Kidney tubule cell (primary cell): Measurements from ENCODE around the gene DMBX1.

Experiments
- DNase-seq: peaks from one replicate; pipeline ENCODE4 v3.0.0-alpha.2; 2018; ENCODE audit warnings: low spot score

Gene DMBX1

DNA sequence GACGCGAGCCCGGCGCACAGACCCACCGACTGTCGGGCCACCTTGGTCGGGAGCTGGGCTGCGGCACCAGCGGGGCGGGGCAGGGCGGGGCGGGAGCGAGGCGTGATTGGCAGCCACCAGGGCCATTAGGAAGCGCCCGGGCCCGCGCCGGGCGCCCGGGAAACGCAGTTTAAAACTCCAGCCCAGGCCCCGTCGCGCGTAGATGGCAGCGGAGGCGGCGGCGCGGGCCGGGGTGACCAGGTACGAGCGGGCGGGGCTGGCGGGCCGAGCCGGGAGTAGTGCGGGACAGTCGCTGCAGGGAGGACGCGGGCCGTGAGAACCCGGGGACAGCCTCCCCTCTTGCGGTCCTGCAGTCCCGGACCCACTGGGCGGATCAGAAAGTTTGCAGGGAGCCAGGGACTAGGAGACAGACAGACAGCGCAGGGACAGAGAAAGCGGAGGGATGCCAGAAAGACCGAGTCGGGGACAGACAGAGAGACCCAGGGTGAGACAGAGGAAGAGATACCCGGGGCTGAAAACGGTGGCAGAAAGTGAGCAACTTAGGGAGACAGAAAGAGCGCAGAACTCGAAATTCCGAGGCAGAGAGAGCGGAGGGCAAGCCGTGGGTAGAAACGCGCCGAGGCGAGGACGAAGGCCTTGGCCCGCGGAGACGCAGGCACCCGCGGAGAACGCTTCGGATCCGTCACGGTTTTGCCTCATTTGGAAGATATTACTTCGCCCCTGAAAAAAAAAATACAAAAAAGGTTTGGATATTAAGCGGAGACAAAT is at the start of gene DMBX1:
DMBX1 (plus strand) TSS at position 199 of the 768 bp plus-strand sequence. CDS start 17,175 bp downstream, outside the sequence.
- peak; percentile 30 for DNase-seq

DNA sequence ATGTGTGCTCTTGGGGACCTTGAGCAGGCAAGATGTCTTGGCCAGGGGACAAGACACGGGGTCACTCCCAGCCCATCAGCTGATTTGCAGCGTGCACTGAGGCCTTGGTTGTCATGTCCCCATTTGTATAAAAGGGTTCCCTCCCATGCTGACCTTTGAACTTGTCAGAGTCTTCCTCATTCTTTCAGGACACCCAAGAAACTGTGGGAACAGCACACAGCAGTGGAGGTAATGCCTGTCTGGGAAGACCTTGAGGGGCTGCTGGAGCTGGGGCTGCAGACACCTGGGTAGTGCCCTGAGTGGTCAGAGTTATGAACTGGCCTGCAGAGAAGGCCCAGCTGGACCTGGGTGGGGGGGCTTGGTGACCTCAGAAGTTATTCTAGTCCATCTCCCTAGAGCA is 49.2 kb upstream of the DMBX1 start:
- no peak for DNase-seq

DNA sequence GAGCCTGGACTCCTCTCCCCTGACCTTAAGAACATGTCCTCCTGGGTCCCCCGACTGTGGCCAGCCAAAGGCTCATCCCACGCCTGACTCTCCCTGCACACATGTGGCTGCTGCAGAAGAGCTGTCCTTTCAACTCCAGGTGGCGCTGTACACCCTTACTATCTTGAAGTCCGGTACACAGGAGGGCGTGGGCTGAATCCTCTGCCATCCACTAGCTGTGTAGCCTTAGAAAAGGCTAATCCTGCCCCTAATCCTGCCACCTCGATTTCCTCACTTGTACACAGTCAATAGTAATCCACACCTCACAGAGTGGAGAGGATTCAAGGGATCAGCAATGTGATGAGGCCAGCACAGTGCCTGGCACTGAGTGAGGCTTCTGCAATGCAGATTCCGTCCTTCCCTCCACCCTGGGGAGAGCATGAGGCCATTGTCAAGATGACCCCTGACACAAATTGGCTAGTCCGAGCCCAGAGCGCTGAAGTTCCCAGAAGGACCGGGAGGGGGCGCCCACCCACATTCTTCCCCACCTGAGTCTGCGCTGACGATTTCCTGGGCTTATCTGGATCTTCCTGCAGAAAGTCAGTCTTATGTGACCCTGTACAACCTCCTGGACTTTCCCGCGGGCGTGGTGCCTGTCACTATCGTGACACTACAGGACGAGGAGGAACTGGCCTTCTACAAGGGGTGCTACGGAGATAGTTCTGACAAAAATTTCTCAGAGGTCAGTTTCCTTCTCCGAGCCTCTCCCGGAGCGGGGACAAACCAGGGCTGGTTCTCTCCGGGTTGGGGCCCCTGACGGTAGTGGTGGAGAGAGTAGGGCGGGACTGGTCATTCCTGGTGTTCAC is 47.1 kb upstream of the DMBX1 start:
- DNase-seq = peak; percentile 79

DNA sequence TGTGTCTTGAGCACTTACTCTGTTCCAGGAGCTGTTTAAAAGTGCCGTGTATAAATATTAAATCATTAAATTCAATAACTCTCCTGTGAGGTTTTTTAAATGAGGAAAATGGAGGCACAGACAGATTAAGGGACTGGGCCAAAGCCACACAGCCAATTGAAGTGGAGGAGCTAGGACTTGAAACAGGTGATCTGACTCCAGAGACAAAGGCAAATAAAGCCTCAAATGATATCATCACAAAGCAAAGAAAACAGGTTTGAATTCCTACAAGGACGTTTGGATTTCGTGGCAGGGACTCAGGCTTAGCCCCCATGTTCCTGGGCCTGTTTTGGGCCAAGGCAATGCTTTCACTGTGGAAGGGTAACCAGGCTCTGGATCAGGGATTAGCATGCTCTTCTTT is 45.2 kb upstream of the DMBX1 start:
- DNase-seq = no peak

DNA sequence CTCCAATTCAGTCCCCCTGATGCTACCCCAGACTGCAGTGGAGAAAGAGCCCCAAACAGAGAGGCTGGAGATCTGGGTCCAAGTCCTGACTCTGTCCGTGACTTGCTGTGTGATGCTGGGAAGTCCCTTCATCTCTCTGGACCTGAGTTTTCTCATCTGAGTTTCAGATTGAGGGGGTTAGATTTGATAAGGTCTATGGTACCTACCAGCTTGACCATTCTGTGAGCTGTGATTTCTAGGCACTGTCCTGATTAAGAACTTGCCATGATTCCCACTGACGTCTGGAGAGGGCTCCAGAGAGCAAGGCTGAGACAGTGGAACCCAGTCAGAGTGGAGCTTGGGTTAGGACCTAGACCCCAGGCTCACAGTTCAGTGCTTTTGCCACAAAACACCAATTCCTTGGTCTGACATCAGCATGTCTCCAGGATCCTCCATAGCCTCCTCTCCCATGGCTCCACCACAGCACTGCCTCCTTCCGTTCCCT is 43.8 kb upstream of the DMBX1 start:
- no peak for DNase-seq

DNA sequence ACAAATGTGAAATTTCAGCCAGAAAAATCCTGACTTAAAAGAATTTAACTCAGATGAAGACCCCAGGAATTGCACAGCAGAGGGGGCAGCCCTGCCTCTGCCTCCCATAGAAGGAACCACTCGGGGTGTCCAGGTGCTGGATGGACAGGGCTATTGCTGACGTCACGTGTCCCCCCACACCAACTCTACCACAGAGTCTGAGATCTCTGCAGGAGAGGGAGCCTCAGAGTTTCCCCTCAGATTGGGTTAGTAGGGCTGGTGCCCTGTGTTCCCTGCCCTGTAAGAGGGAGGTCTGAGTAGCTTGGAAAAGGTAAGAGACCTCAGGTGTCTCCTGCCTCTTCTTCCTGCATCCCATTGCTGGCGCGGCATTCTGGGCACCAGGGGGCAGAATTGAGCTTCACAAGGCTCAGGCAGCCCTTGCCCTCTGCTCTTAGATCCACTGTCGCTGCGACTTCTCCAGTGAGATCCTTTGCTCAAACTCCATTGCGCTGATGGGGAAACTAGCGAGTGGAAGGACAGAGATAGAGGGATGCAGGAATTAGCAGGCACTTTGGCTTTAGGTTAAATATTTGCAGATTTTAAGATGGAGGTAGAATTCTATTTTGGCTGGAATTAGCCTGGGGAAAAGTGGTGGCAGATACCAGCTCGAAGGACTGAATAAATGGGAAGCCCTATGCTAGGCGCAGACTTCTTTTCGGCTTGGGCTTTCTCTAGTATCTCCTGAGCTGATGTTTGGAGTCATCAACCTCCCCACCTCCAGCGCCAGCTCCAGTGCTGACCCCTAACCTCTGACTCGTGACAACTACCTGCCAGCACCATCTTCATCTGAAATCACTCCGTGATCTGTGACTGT is 42.8 kb upstream of the DMBX1 start:
- peak; percentile 75 for DNase-seq

DNA sequence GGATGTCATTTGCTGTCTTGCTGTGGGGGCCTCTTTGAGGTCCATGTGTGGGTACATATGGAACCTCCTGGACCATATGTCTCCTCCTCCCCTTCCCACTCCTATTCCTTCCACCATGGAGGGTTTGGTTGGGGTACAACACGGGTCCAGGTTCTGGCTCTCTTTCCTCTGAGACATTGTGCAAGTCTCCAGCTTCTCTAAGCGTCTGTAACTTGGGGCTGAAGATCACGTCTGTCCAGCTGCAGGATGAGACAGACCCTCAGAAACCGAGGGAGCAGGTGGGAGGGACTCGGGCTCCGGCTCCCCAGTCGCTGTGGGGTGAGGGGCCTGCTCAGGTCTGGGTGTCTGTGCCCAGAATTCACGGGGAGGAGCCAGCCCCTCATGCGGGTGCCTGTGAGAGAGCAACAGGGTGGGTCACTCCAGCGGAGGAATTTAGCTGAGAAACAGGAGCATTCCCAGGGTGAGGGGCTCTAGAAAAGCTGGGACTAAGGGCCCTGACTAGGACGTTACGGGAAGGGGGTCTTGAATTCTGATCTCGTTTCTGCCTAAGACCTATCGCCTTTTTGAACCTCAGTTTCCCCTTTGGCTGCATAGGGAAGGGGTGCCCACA is 42.0 kb upstream of the DMBX1 start:
- DNase-seq = no peak

DNA sequence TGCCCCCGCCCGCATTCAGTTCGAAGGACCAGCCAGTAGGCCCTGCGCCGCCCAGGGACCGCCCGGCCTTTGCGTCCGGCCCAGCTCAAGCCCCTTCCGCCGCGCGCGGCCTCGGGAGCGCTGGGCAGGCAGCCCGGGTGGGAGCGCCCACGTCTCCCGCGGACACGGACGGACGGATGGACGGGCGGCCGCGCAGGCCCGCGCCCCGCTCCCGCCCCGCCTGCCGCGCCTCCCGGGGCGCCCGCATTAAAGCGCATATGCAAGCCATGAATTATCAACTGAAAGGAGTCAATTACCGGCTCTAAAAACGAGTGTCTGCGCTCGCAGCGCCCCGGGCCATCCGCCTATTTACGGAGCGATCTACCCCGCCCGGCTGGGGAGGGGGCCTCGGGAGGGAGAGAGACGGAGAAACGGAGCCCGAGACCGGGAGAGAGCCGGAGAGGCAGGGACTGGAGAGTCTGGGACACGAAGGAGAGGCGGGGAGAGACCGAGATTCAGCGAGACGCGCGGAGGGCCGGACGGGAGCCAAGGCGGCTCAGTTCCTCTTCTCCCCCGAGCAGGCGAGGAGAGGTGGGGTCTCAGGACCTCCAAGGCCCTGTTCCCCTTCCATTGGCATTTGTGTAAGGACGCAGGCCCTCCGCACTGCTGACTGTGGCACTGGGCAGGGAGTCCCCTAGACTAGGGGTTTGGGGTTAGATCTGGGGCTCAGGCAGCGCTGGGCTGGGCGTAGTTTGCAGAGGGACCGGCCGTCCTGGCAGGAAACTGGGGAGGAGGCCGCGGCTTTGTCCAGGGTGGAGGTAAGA is 41.3 kb upstream of the DMBX1 start:
- no peak for DNase-seq

DNA sequence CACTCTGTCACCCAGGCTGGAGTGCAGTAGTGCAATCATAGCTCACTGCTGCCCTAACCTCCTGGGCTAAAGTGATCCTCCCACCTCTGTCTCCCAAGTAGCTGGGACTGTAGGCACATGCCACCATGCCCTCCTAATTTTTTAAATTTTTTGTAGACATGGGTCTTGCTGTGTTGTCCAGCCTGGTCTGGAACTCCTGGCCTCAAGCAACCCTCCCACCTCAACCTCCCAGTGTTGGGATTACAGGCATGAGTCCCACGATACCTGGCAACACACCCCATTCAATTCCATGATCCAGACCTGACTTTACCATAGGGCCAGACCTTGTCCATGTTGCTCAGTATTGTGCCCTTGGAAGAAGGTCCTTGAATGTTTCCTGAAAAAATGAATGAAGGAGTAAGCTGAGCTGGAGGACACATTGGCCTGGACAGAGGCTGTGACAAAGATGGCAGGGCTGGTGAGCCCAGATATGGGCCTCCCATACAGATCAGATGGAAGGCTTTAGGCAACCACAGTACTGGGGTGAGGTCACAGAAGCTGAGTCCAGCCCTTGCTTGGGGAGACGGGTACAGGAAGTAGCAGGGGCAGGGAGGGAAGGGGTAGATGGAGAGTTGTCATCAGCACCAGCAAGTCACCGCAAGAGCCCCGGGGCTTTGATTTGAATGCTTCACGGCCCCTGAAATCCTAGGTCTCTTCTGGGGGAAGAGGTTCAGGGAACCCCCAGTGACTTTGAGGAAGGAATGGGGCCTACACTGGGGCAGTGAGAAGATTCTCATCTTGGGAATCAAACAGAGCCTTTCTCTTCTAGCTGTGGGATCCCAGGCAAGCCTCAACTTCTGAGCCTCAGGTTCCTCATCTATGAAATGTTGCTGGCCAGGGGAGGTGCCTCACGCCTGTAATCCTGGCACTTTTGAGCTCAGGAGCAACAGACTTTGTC is 40.1 kb upstream of the DMBX1 start:
- DNase-seq = no peak

DNA sequence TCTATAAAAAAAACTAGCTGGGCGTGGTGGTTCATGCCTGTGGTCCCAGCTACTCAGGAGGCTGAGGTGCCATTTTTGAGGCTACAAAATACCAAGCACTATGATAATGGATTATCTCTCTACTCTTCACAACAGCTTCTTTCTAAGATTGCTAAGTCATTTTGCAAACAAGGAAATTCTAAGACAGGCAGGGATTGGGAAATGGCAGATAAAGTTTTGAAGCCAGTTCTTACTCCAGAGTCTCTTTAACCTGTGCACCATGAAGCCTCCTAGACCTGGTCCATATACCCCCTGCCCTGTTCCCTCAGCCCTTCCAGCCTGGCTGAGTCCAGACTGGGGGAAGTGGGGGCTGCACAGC is 39.5 kb upstream of the DMBX1 start:
- no peak for DNase-seq

DNA sequence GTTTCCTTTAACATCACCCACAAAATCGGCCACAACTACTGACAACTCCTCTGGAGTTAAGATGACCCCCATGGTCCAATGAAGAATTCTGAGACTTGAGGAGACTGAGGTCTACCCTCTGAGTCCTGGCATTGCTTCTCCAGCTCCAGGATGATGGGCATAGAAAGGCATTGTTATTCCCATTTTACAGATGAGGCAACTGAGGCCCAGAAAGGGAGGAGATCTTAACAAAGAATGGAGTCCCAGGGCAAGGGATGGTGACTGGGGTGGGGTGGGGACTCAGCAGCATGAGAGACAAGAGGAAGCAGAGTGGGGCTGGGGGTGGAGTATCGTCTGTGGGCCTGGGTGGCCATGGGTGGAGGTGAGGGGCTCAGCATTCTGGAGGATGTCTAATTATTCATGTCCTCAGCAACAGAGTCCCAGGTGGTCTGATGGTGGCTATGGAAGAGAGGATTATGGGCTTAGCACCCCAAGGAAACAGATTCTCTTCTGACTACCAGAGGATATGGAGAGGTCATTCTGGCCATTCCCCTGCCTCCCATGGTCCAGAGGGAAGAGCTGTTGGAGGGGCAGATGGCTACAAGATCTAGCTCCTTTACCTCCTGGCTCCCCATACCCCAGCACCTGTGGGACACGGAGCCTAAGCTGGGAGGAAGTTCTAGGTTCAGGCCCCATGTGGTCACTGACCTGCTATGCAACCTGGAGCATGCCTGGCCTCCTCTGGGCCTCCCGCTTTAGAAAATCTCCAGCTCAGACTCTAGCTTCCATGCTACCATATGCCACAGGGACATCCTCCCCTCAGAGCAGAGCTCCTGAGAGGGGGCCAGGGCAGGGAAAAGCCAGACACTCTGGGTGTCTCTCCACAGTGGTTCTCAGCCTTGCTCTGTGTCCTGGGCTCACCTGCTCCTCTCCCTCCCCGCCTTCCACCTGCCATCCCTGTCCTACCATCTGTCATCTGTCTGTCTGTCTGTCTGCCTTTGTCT is 37.4 kb upstream of the DMBX1 start:
- no peak for DNase-seq

DNA sequence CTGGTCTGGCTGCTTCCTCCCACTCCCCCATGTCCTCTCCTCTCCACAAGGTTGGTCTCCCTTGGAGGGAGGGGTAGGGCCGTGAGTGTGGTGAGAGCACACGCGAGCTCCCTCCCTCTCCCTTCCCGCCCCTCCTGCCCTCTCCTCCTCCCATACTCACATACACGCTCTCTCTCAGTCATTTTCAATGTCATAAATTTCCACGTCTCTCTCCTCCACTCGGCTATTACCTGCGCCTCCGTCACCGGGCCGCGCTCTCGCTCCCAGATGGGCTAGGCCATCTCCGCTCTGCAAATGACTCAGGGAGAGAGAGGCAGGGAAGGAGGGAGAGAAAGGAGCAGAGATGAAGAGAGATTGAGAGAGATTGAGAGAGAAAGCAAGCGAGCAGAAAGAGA is 36.7 kb upstream of the DMBX1 start:
- no peak for DNase-seq

DNA sequence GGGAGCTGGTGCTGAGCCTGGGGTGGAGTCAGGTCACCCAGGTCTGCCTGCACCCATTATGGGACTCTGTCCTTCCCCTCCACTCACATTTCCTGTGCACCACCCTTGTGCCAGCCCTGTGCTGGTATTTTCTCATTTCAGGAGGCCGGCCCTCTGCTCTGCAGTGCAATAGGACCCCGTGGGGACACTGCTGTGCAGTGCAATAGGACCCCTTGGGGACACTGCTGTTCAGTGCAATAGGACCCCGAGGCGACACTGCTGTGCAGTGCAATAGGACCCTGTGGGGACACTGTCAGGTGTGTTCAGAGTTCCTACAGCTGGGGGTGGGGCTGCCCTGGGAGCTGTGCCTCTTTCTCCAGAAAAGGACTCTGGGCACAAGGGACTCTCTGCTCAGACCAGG is 36.2 kb upstream of the DMBX1 start:
- no peak for DNase-seq

DNA sequence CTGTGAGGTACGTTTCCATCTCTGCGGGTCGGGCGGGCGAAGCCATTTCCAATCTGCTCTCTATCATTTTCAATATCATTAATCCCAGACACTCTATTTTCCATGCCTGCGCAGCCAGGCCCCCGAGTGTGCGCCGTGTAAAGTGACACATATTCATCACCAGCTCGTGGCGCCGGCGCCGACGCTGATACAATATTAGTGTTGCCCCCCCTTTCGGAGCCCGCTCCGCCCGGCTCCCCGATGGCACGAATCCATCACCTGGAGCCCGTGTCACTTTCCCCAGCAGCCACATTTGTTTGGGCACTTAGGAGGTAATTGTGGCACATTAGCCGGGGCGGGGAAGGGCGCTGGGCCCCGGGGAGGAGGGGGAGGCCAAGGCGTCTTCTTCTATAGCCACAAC is 33.7 kb upstream of the DMBX1 start:
- DNase-seq = no peak

DNA sequence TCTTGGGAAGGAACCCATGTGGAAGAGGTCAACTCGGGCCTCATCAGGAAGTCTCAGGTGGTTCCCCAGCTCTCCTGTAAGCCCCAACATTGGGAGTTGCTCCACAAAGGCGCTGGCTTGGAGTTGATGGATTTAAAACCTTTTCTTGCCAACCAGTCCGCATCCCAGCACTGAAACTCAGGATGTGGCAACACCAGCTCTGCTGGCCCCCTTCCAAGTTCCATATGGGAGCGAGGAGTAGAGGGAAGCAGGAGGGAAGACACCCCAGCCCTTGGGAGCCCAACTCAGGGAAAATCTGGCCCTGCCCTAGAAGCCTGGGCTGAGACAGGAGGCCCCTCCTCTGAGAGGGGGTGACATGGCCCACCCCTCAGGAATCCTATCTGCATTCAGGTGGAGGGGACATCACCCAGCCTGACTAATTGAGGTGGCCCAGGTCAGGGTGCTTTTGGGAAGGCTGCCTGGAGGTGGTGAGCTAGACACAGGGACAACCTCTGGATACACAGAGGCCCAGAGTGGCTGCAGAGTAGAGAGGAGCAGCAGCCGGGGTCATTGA is 33.1 kb upstream of the DMBX1 start:
- no peak for DNase-seq

DNA sequence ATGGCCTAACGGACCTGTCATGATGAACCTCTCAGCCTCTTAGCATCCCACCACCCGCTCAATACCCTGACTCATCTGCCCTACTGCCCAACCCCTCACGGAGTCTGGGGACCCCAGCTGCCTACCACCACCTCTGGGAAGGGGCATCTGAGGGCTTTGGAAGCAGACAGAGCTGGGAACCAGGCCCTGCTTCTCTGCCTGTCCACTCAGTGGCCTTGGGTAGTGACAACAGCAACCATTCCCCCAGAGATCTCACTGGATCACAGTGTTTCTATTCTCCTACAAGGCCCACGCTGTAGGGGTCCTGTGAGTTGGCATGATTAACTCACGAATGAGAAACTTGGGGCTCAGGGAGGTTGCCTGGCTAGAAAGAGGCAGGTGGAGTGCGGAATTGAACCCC is 32.5 kb upstream of the DMBX1 start:
- no peak for DNase-seq

DNA sequence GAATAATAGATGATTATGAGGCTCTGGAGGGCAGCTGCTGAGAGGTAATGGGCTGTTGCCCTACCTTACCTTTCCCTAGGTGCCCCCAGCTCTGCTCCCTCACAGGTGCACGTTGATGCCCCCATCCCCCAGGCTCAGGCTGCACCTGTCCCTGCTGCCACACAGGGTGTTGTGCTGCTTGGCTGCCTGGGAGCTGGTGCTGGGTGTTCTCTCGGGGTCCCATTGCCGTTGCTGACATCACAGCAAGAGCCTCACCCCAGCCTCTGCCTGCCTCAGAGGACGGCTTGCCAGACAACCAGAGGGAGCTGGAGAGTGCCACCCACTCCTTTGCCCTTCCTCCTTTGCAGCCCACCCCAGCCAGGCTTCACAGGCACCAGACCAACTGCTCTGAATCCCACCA is 31.4 kb upstream of the DMBX1 start:
- no peak for DNase-seq

DNA sequence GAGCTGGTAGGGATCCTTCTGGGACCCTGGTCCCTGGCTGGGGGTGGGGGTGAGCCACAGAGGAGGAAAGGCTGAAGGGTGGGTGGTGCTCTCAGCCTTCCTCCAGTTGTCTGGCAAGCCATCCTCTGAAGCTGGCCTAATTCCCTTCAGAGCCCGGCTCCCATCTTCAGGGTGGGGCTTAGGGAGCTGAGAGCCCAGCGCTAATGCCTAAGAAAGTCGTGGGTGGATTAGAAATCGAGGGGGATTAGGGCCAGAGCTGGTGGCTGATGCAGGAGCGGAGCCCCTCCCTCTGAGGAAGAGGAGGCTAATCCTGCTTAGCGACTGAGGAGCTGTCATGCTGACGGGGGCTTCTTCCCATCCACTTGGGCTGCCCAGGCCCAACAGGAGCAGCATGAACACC is 30.8 kb upstream of the DMBX1 start:
- no peak for DNase-seq
